ENCODE measurements around the gene RNF144A. TPM values are rescaled to one million over a fixed set of nuclear protein-coding genes. Genes with fewer than 3 reads are reported as not detected.

RNF144A gene
- total RNA-seq, 1 experiment from 2014 or later = 13.0 TPM

DNA sequence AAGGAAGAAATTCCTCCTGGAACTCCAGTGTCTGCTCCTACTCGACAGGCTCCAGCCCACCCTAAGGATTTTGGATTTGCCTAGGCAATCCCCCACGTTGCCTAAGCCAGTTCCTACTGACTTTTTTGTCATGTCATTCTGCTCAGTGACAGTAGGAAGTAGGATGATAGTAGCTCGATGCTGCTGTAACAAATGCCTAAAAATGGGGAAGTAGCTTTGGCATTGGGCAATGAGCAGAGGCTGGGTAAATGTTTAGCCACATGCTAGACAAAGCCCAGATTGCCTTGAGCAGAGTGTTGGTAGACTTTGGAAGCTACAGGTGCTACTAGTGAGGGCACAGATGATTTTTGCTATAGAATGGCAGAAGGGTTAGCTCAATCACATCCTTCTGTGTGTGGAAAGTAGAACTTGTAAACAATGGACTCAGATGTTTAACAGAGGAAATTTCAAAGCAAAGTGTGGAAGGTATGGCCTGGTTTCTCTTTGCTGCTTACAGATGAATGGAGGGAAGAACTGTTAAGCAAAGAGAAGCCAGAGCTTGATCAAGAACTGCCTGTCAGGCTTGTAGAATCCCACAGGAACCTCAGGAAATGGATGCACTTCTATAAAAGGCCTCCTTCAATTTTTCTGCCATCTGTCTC, 154.8 kb downstream of the RNF144A start:
- no peaks in the 10 kb centered on the region for H3K27me3 ChIP-seq (ENCODE audit: insufficient read depth, low read length)
- H3K9ac ChIP-seq (ENCODE audit: low read length) = no peak overlapping the region
- no peak overlapping the region for H3K4me2 ChIP-seq (ENCODE audit: low read length)
- TF ChIP-seq EZH2phosphoT487 (IDR thresholded peaks at IDR 0.05; ENCODE audit: borderline replicate concordance) (no peak), EZH2 (IDR thresholded peaks at IDR 0.05) (no peak), REST (IDR thresholded peaks at IDR 0.05; ENCODE audit: low read depth) (no peak), POLR2A (IDR thresholded peaks at IDR 0.05; ENCODE audit: borderline replicate concordance, extremely low read depth, insufficient read depth, insufficient read length) (no peak), SIN3A (IDR thresholded peaks at IDR 0.05; ENCODE audit: low read depth) (no peak), ATF3 (IDR thresholded peaks at IDR 0.05) (no peak), SRF (IDR thresholded peaks at IDR 0.05; ENCODE audit: low read depth) (no peak), YY1 (IDR thresholded peaks at IDR 0.05; ENCODE audit: extremely low read depth, insufficient replicate concordance, low read depth, low read length) (no peak), EGR1 (IDR thresholded peaks at IDR 0.05; ENCODE audit: low read depth) (no peak), ZNF274 (IDR thresholded peaks at IDR 0.05; ENCODE audit: low read depth, low read length) (no peak), JUND (IDR thresholded peaks at IDR 0.05) (no peak)
- TF ChIP-seq, protein P1, sequence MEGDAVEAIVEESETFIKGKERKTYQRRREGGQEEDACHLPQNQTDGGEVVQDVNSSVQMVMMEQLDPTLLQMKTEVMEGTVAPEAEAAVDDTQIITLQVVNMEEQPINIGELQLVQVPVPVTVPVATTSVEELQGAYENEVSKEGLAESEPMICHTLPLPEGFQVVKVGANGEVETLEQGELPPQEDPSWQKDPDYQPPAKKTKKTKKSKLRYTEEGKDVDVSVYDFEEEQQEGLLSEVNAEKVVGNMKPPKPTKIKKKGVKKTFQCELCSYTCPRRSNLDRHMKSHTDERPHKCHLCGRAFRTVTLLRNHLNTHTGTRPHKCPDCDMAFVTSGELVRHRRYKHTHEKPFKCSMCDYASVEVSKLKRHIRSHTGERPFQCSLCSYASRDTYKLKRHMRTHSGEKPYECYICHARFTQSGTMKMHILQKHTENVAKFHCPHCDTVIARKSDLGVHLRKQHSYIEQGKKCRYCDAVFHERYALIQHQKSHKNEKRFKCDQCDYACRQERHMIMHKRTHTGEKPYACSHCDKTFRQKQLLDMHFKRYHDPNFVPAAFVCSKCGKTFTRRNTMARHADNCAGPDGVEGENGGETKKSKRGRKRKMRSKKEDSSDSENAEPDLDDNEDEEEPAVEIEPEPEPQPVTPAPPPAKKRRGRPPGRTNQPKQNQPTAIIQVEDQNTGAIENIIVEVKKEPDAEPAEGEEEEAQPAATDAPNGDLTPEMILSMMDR (IDR thresholded peaks at IDR 0.05 in 2 of 3, conservative IDR thresholded peaks at IDR 0.05 in 1 of 3; ENCODE audit: borderline replicate concordance in 1 of 3, insufficient read depth in 1 of 3, low read depth in 2 of 3, low read length in 2 of 3) = no peak
- TF ChIP-seq, protein P2, sequence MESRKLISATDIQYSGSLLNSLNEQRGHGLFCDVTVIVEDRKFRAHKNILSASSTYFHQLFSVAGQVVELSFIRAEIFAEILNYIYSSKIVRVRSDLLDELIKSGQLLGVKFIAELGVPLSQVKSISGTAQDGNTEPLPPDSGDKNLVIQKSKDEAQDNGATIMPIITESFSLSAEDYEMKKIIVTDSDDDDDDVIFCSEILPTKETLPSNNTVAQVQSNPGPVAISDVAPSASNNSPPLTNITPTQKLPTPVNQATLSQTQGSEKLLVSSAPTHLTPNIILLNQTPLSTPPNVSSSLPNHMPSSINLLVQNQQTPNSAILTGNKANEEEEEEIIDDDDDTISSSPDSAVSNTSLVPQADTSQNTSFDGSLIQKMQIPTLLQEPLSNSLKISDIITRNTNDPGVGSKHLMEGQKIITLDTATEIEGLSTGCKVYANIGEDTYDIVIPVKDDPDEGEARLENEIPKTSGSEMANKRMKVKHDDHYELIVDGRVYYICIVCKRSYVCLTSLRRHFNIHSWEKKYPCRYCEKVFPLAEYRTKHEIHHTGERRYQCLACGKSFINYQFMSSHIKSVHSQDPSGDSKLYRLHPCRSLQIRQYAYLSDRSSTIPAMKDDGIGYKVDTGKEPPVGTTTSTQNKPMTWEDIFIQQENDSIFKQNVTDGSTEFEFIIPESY (IDR thresholded peaks at IDR 0.05; ENCODE audit: extremely low read depth, insufficient replicate concordance, low read length) = no peak
- no TSS peak for BruUV-seq (replicated peaks)
- no peaks in the 10 kb centered on the region for H3K4me1 ChIP-seq (ENCODE audit: control insufficient read depth in 1 of 2, insufficient read depth in 2 of 2, low read length in 2 of 2)
- ATAC-seq (no peak), DNase-seq (ENCODE audit: low read depth, low spot score) (no peak)
- H2AFZ ChIP-seq (ENCODE audit: low read depth, low read length, poor library complexity, severe bottlenecking) = no peak overlapping the region
- ChIA-PET CTCF (no interaction called here), POLR2A (no interaction called here), RAD21 (ENCODE audit: low non-redundant PET in 1 of 2, low total read pairs in 2 of 2, uncharacterized antibody in 2 of 2, unreplicated experiment in 2 of 2) (no interaction called here)
- no peaks in the 10 kb centered on the region for H3K36me3 ChIP-seq (ENCODE audit: control insufficient read depth in 1 of 2, insufficient read depth in 2 of 2, low read length in 2 of 2)
- no peak overlapping the region for H3K4me3 ChIP-seq (replicated peaks in 1 of 2; ENCODE audit: low read depth in 1 of 2, low read length in 2 of 2)
- H3K9me3 ChIP-seq (ENCODE audit: control insufficient read depth in 1 of 2, insufficient read depth in 1 of 2, low read depth in 1 of 2, low read length in 2 of 2) = no peaks in the 10 kb centered on the region
- intact Hi-C loops (cut with micrococcal nuclease) = no loop called here
- no peaks in the 10 kb centered on the region for H4K20me1 ChIP-seq (ENCODE audit: insufficient read depth)
- no peaks in the 10 kb centered on the region for H3K79me2 ChIP-seq (ENCODE audit: insufficient read depth, low read length)
- no peak overlapping the region for H3K27ac ChIP-seq (ENCODE audit: low read depth, low read length)
- H3K9me2 ChIP-seq (ENCODE audit: insufficient read depth) = no peaks in the 10 kb centered on the region; the same call in 1 of the 2 replicates

All from HCT116 (cell line).